HEK293 (cell line): ENCODE data around the gene CNGA2.

Experiments
- CTCF ChIA-PET: fragments of 350-600 bp; formaldehyde crosslinking; extraction: SDS; loops from one replicate; lab custom pipeline; 2021; ENCODE audit warnings: antibody characterized with exemption; lab: Yijun Ruan, JAX
- POLR2A ChIA-PET: fragments of 300-600 bp; formaldehyde crosslinking; extraction: SDS; loops from one replicate; lab custom pipeline; 2020; ENCODE audit warnings: antibody characterized with exemption, inconsistent platforms; lab: Yijun Ruan, JAX
- H3K27ac ChIP-seq: fragments of 200-500 bp; sonication (Bioruptor generic); 2 replicates; pipeline ENCODE4 v1.5.1; 2014; ENCODE audit warnings: low read depth, low read length, control low read depth, inconsistent platforms; ENCODE audit errors: extremely low read depth
- H3K36me3 ChIP-seq, 2 experiments: fragments of 200-500 bp in 1 of 2; sonication (Bioruptor generic) in 1 of 2; 1 replicate in 1 of 2; 2 replicates in 1 of 2; pipeline ENCODE4 v1.5.1; 2014 to 2017; ENCODE audit warnings: inconsistent platforms in 2 of 2, low read length in 2 of 2; ENCODE audit not compliant: control insufficient read depth in 2 of 2, insufficient read depth in 1 of 2
- H3K4me1 ChIP-seq: fragments of 200-500 bp; sonication (Bioruptor generic); 2 replicates; pipeline ENCODE4 v1.5.1; 2014; ENCODE audit warnings: mild to moderate bottlenecking, low read length, inconsistent platforms; ENCODE audit not compliant: control insufficient read depth, insufficient read depth
- H3K4me3 ChIP-seq: 2 replicates; pipeline ENCODE4 v1.5.1; 2011; ENCODE audit warnings: low read depth, mild to moderate bottlenecking, control low read depth, low read length, moderate library complexity
- H3K9me3 ChIP-seq: fragments of 200-500 bp; sonication (Bioruptor generic); 2 replicates; pipeline ENCODE4 v1.5.1; 2014; ENCODE audit warnings: low read depth, low read length, inconsistent platforms; ENCODE audit not compliant: control insufficient read depth, insufficient read depth
- AEBP2 ChIP-seq: fragments of 450-650 bp; formaldehyde crosslinking; IDR thresholded peaks from 2 replicates; pipeline ENCODE4 v1.5.1; 2016; ENCODE audit warnings: missing biosample characterization, missing genetic modification characterization, borderline replicate concordance
- EGR2 ChIP-seq: fragments of 450-650 bp; formaldehyde crosslinking; IDR thresholded peaks from 2 replicates; pipeline ENCODE4 v1.5.1; 2016; ENCODE audit warnings: low read depth, missing biosample characterization, missing genetic modification characterization
- PRDM10 ChIP-seq: fragments of 450-650 bp; formaldehyde crosslinking; IDR thresholded peaks from 2 replicates; pipeline ENCODE4 v1.5.1; 2016; ENCODE audit warnings: missing biosample characterization, missing genetic modification characterization
- YY1 ChIP-seq: fragments of 450-650 bp; formaldehyde crosslinking; IDR thresholded peaks from 2 replicates; pipeline ENCODE4 v1.5.1; 2018; ENCODE audit warnings: missing biosample characterization, missing genetic modification characterization
- ZBTB48 ChIP-seq: fragments of 450-650 bp; formaldehyde crosslinking; IDR thresholded peaks from 2 replicates; pipeline ENCODE4 v1.5.1; 2016; ENCODE audit warnings: missing biosample characterization, missing genetic modification characterization
- ZBTB7A ChIP-seq: fragments of 450-650 bp; formaldehyde crosslinking; IDR thresholded peaks from 2 replicates; pipeline ENCODE4 v1.5.1; 2016; ENCODE audit warnings: low read depth, missing biosample characterization, missing genetic modification characterization
- ZFP3 ChIP-seq: fragments of 450-650 bp; formaldehyde crosslinking; IDR thresholded peaks from 2 replicates; pipeline ENCODE4 v1.5.1; 2016; ENCODE audit warnings: low read depth, missing biosample characterization, missing genetic modification characterization
- ZFP37 ChIP-seq: fragments of 450-650 bp; formaldehyde crosslinking; IDR thresholded peaks from 2 replicates; pipeline ENCODE4 v1.5.1; 2016; ENCODE audit warnings: missing biosample characterization, missing genetic modification characterization
- ZNF169 ChIP-seq: fragments of 450-650 bp; formaldehyde crosslinking; IDR thresholded peaks from 2 replicates; pipeline ENCODE4 v1.5.1; 2016; ENCODE audit warnings: missing biosample characterization, missing genetic modification characterization
- ZNF221 ChIP-seq: fragments of 450-650 bp; formaldehyde crosslinking; IDR thresholded peaks from 2 replicates; pipeline ENCODE4 v1.5.1; 2017; ENCODE audit warnings: missing biosample characterization, missing genetic modification characterization, borderline replicate concordance
- ZNF280C ChIP-seq: fragments of 450-650 bp; formaldehyde crosslinking; IDR thresholded peaks from 2 replicates; pipeline ENCODE4 v1.5.1; 2016; ENCODE audit warnings: missing biosample characterization, missing genetic modification characterization
- ZNF488 ChIP-seq: fragments of 450-650 bp; formaldehyde crosslinking; IDR thresholded peaks from 2 replicates; pipeline ENCODE4 v1.5.1; 2016; ENCODE audit warnings: missing biosample characterization, missing genetic modification characterization
- ZNF529 ChIP-seq: fragments of 450-650 bp; formaldehyde crosslinking; IDR thresholded peaks from 2 replicates; pipeline ENCODE4 v1.5.1; 2017; ENCODE audit warnings: missing genetic modification characterization, missing biosample characterization; ENCODE audit not compliant: insufficient replicate concordance
- ZNF585B ChIP-seq: fragments of 450-650 bp; formaldehyde crosslinking; IDR thresholded peaks from 2 replicates; pipeline ENCODE4 v1.5.1; 2016; ENCODE audit warnings: missing biosample characterization, missing genetic modification characterization
- ZNF623 ChIP-seq: fragments of 450-650 bp; formaldehyde crosslinking; IDR thresholded peaks from 2 replicates; pipeline ENCODE4 v1.5.1; 2016; ENCODE audit warnings: missing biosample characterization, missing genetic modification characterization
- ZNF658 ChIP-seq: fragments of 450-650 bp; formaldehyde crosslinking; IDR thresholded peaks from 2 replicates; pipeline ENCODE4; 2016; ENCODE audit warnings: missing biosample characterization, missing genetic modification characterization
- ZNF660 ChIP-seq: fragments of 450-650 bp; IDR thresholded peaks from 2 replicates; pipeline ENCODE4 v1.5.1; 2018; ENCODE audit warnings: missing biosample characterization, mild to moderate bottlenecking, missing genetic modification characterization
- ZNF843 ChIP-seq: fragments of 450-650 bp; formaldehyde crosslinking; IDR thresholded peaks from 2 replicates; pipeline ENCODE4 v1.5.1; 2016; ENCODE audit warnings: missing biosample characterization, missing genetic modification characterization
- ZSCAN4 ChIP-seq: fragments of 450-650 bp; formaldehyde crosslinking; IDR thresholded peaks from 2 replicates; pipeline ENCODE4 v1.5.1; 2017; ENCODE audit warnings: missing biosample characterization, missing genetic modification characterization
- TF ChIP-seq, protein P1 (sequence below): fragments of 450-650 bp; formaldehyde crosslinking; IDR thresholded peaks from 2 replicates; pipeline ENCODE4 v1.5.1; 2016; ENCODE audit warnings: missing biosample characterization, missing genetic modification characterization
- TF ChIP-seq, protein P2 (sequence below): fragments of 450-650 bp; formaldehyde crosslinking; IDR thresholded peaks from 2 replicates; pipeline ENCODE4 v1.5.1; 2016; ENCODE audit warnings: missing biosample characterization, missing genetic modification characterization

Gene CNGA2

GRCh38 chrX:151699746-151700145 is 34.8 kb upstream of the CNGA2 start:
- POLR2A ChIA-PET, result no interaction called here
- H3K4me1 ChIP-seq, result no peaks in the 10 kb centered on the region
- no peak overlapping the region for H3K27ac ChIP-seq
- CTCF ChIA-PET, result no interaction called here
- no peaks in the 10 kb centered on the region for H3K36me3 ChIP-seq
- H3K4me3 ChIP-seq, result no peak overlapping the region
- no peak for TF ChIP-seq ZFP37 (tag by site-specific recombination)
- TF ChIP-seq ZBTB48 (tag by site-specific recombination), result no peak
- TF ChIP-seq ZNF488, result no peak
- TF ChIP-seq, protein P1, sequence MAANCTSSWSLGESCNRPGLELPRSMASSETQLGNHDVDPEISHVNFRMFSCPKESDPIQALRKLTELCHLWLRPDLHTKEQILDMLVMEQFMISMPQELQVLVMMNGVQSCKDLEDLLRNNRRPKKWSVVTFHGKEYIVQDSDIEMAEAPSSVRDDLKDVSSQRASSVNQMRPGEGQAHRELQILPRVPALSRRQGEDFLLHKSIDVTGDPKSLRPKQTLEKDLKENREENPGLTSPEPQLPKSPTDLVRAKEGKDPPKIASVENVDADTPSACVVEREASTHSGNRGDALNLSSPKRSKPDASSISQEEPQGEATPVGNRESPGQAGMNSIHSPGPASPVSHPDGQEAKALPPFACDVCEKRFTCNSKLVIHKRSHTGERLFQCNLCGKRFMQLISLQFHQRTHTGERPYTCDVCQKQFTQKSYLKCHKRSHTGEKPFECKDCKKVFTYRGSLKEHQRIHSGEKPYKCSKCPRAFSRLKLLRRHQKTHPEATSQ (tag by site-specific recombination), result no peak
- no peak for TF ChIP-seq ZFP3 (tag by site-specific recombination)
- no peak for TF ChIP-seq ZNF221 (tag by site-specific recombination)
- TF ChIP-seq ZNF843 (tag by site-specific recombination), result no peak
- TF ChIP-seq, protein P2, sequence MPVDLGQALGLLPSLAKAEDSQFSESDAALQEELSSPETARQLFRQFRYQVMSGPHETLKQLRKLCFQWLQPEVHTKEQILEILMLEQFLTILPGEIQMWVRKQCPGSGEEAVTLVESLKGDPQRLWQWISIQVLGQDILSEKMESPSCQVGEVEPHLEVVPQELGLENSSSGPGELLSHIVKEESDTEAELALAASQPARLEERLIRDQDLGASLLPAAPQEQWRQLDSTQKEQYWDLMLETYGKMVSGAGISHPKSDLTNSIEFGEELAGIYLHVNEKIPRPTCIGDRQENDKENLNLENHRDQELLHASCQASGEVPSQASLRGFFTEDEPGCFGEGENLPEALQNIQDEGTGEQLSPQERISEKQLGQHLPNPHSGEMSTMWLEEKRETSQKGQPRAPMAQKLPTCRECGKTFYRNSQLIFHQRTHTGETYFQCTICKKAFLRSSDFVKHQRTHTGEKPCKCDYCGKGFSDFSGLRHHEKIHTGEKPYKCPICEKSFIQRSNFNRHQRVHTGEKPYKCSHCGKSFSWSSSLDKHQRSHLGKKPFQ (tag by site-specific recombination), result no peak
- TF ChIP-seq, all 188 proteins: peak for 0
- no peaks in the 10 kb centered on the region for H3K9me3 ChIP-seq

DNA sequence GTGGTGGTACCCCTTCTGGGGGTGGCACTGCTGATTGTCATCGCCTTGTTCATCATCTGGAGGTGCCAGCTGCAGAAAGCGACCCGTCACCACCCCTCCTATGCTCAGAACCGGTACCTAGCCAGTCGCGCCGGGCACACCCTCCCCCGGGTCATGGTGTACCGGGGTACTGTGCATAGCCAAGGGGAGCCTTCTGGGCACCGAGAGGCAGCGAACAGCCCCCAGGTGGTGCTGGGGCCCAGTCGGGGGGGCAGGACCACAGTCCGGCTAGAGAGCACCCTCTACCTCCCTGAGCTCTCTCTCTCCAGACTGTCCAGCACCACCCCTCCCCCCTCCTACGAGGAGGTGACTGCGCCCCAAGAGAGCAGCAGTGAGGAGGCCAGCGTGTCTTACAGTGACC is 34.0 kb upstream of the CNGA2 start:
- CTCF ChIA-PET, result no interaction called here
- Histone ChIP-seq H3K36me3 (no peaks in the 10 kb centered on the region), H3K4me1 (no peaks in the 10 kb centered on the region), H3K27ac (no peak overlapping the region), H3K9me3 (no peaks in the 10 kb centered on the region), H3K4me3 (no peak overlapping the region)
- TF ChIP-seq ZNF660, result no peak
- no peak for TF ChIP-seq ZNF169
- no peak for TF ChIP-seq ZSCAN4 (tag by site-specific recombination)
- TF ChIP-seq AEBP2 (tag by site-specific recombination), result no peak
- no peak for TF ChIP-seq ZNF280C
- no peak for TF ChIP-seq ZNF585B (tag by site-specific recombination)
- TF ChIP-seq YY1 (tag by site-specific recombination), result no peak
- TF ChIP-seq ZNF623, result no peak
- TF ChIP-seq ZNF658 (tag by site-specific recombination), result no peak
- no peak for TF ChIP-seq EGR2 (tag by site-specific recombination)
- no peak for TF ChIP-seq PRDM10 (tag by site-specific recombination)
- no peak for TF ChIP-seq ZNF529 (tag by site-specific recombination)
- TF ChIP-seq ZBTB7A (tag by site-specific recombination), result no peak
- TF ChIP-seq, protein P2 (tag by site-specific recombination), result no peak
- POLR2A ChIA-PET, result no interaction called here
